RWPE2 (cell line): ENCODE measurements around the gene MROH7.

Source experiments
- ATAC-seq: fragments of 200-7000 bp; cut with Tn5 transposase; 3 replicates; pipeline ENCODE4 v1.9.1; 2021; ENCODE audit warnings: low read depth
- DNase-seq: peaks from one replicate; pipeline ENCODE4 v3.0.0-alpha.2; 2020; ENCODE audit warnings: low spot score
- H3K27ac ChIP-seq: fragments of 450-650 bp; 2 replicates; pipeline ENCODE4 v1.5.1; 2017; ENCODE audit warnings: mild to moderate bottlenecking; ENCODE audit not compliant: poor library complexity, severe bottlenecking
- H3K27me3 ChIP-seq: fragments of 250-450 bp; sonication (Bioruptor Pico); 2 replicates; pipeline ENCODE4 v1.5.1; 2021; ENCODE audit warnings: mild to moderate bottlenecking, moderate library complexity; ENCODE audit not compliant: insufficient read depth, poor library complexity, severe bottlenecking
- H3K36me3 ChIP-seq: fragments of 250-450 bp; sonication (Bioruptor Pico); 2 replicates; pipeline ENCODE4 v1.5.1; 2020; ENCODE audit warnings: low read depth, mild to moderate bottlenecking, moderate library complexity
- H3K4me1 ChIP-seq: fragments of 250-450 bp; sonication (Bioruptor Pico); 2 replicates; pipeline ENCODE4 v1.5.1; 2021; ENCODE audit warnings: mild to moderate bottlenecking, moderate library complexity; ENCODE audit not compliant: insufficient read depth, poor library complexity, severe bottlenecking
- H3K4me3 ChIP-seq: fragments of 250-450 bp; sonication (Bioruptor Pico); 2 replicates; pipeline ENCODE4 v1.5.1; 2021; ENCODE audit warnings: mild to moderate bottlenecking, moderate library complexity; ENCODE audit not compliant: severe bottlenecking
- H3K9me3 ChIP-seq: fragments of 250-450 bp; sonication (Bioruptor Pico); 2 replicates; pipeline ENCODE4 v1.5.1; 2021; ENCODE audit warnings: mild to moderate bottlenecking, moderate library complexity; ENCODE audit not compliant: severe bottlenecking
- CTCF ChIP-seq: fragments of 450-650 bp; IDR thresholded peaks from one replicate; pipeline ENCODE4 v1.5.1; 2017; ENCODE audit warnings: mild to moderate bottlenecking, moderate library complexity; ENCODE audit not compliant: poor library complexity, severe bottlenecking

The MROH7 gene

GRCh38 chr1:54716299-54717047 lies 74.9 kb downstream of the MROH7 start:
- no peaks in the 10 kb centered on the region for H3K9me3 ChIP-seq
- peaks cover 49% of the 10 kb centered on the region for H3K36me3 ChIP-seq
- peak overlapping the region; percentile 77 for H3K4me3 ChIP-seq
- no peak for TF ChIP-seq CTCF
- H3K27me3 ChIP-seq, result no peaks in the 10 kb centered on the region
- DNase-seq (no peak), ATAC-seq (peak; percentile 45; the same call in 1 of the 3 replicates)
- H3K27ac ChIP-seq, result peak overlapping the region; percentile 67
- H3K4me1 ChIP-seq, result peaks cover 3% of the 10 kb centered on the region

GRCh38 chr1:54721719-54722118 lies 80.1 kb downstream of the MROH7 start:
- Histone ChIP-seq H3K4me3 (no peak overlapping the region), H3K27ac (no peak overlapping the region), H3K9me3 (no peaks in the 10 kb centered on the region), H3K36me3 (peaks cover 99% of the 10 kb centered on the region), H3K4me1 (peaks cover 3% of the 10 kb centered on the region), H3K27me3 (no peaks in the 10 kb centered on the region)
- TF ChIP-seq CTCF, result no peak
- ATAC-seq (no peak), DNase-seq (no peak)

GRCh38 chr1:54723985-54724384 lies 82.4 kb downstream of the MROH7 start:
- H3K4me1 ChIP-seq, result no peaks in the 10 kb centered on the region
- H3K4me3 ChIP-seq, result no peak overlapping the region
- no peak for TF ChIP-seq CTCF
- no peak overlapping the region for H3K27ac ChIP-seq
- ATAC-seq (no peak), DNase-seq (no peak)
- H3K9me3 ChIP-seq, result no peaks in the 10 kb centered on the region
- peaks cover 87% of the 10 kb centered on the region for H3K36me3 ChIP-seq
- H3K27me3 ChIP-seq, result no peaks in the 10 kb centered on the region

GRCh38 chr1:54724771-54725170 lies 83.2 kb downstream of the MROH7 start:
- Histone ChIP-seq H3K4me1 (no peaks in the 10 kb centered on the region), H3K9me3 (no peaks in the 10 kb centered on the region), H3K4me3 (no peak overlapping the region), H3K27ac (no peak overlapping the region), H3K27me3 (no peaks in the 10 kb centered on the region), H3K36me3 (peaks cover 83% of the 10 kb centered on the region)
- DNase-seq (no peak), ATAC-seq (no peak)
- no peak for TF ChIP-seq CTCF

- Histone ChIP-seq H3K4me1 (no peaks in the 10 kb centered on the region), H3K9me3 (no peaks in the 10 kb centered on the region), H3K36me3 (peaks cover 79% of the 10 kb centered on the region), H3K4me3 (no peak overlapping the region), H3K27ac (no peak overlapping the region), H3K27me3 (no peaks in the 10 kb centered on the region)
- no peak for TF ChIP-seq CTCF
- DNase-seq (no peak), ATAC-seq (no peak)
Measured at GRCh38 chr1:54728027-54728426, 86.4 kb downstream of the MROH7 start.
